Heart left ventricle (tissue), 16 donors: ENCODE results near the gene ARHGAP12. TPM values are rescaled to one million over a fixed set of nuclear protein-coding genes. Genes with fewer than 3 reads are reported as not detected.

Source experiments
- ATAC-seq, 4 donors: fragments of 200-7000 bp; cut with Tn5 transposase; one replicate each; pipeline ENCODE4 v1.9.1; 2020 to 2022; ENCODE audit warnings: moderate library complexity in 4 of 4, mild to moderate bottlenecking in 3 of 4, moderate number of reproducible peaks in 1 of 4
- DNase-seq, 5 donors: peaks; one replicate each; pipeline ENCODE4 v3.0.0-alpha.2; 2020
- H3K27ac ChIP-seq, 12 donors: fragments of 200-600 bp; sonication (generic) in 4 of 12; one replicate each; pipeline versions ENCODE4 v1.5.0 to v1.8.0; 2016 to 2022; ENCODE audit warnings: mild to moderate bottlenecking in 2 of 12
- H3K27me3 ChIP-seq, 9 donors: fragments of 200-600 bp; sonication (generic) in 2 of 9; one replicate each; pipeline versions ENCODE4 v1.5.1 to v1.8.0; 2016 to 2022; ENCODE audit warnings: mild to moderate bottlenecking in 3 of 9
- H3K36me3 ChIP-seq, 9 donors: fragments of 200-600 bp; sonication (generic) in 2 of 9; one replicate each; pipeline versions ENCODE4 v1.5.0 to v1.8.0; 2018 to 2022; ENCODE audit warnings: mild to moderate bottlenecking in 2 of 9
- H3K4me1 ChIP-seq, 12 donors: fragments of 200-600 bp; sonication (generic) in 4 of 12; one replicate each; pipeline versions ENCODE4 v1.5.0 to v1.8.0; 2016 to 2022; ENCODE audit warnings: mild to moderate bottlenecking in 3 of 12
- H3K4me3 ChIP-seq, 12 donors: fragments of 200-600 bp; sonication (generic) in 4 of 12; one replicate each; pipeline versions ENCODE4 v1.5.0 to v1.8.0; 2017 to 2022; ENCODE audit warnings: mild to moderate bottlenecking in 9 of 12, moderate library complexity in 4 of 12
- H3K9me3 ChIP-seq, 12 donors: fragments of 200-600 bp; sonication (generic) in 4 of 12; one replicate each; pipeline versions ENCODE4 v1.5.0 to v1.8.0; 2016 to 2022; ENCODE audit warnings: mild to moderate bottlenecking in 1 of 12
- CTCF ChIP-seq, 12 donors: fragments of 200-600 bp; sonication (generic) in 4 of 12; IDR thresholded peaks; one replicate each; pipeline versions ENCODE4 v1.5.0 to v1.8.0; 2018 to 2022; ENCODE audit warnings: antibody characterized with exemption in 12 of 12, mild to moderate bottlenecking in 5 of 12
- POLR2A ChIP-seq, 2 donors: fragments of 450-650 bp; IDR thresholded peaks; one replicate each; pipeline ENCODE4 v1.6.1; 2017; ENCODE audit warnings: antibody characterized with exemption in 2 of 2, mild to moderate bottlenecking in 2 of 2, moderate library complexity in 2 of 2
- WGBS, 4 donors: extraction: QIAGEN DNeasy Blood & Tissue Kit in 2 of 4; methylation state at CpG; one replicate each; pipeline versions ENCODE4 v1.1.5 to v1.1.7; 2013 to 2018; 5-methylcytosine and 5-hydroxymethylcytosine counted together
- intact Hi-C, 10 donors: fragments of 100-400 bp; cut with DNase I; formaldehyde crosslinking; loops; one replicate each; pipeline versions ENCODE4 v1.11.1 to v1.14.2; 2022
- polyA plus RNA-seq, 2 donors: library from polyadenylated mRNA; stranded (reverse); fragments of 200-250 nt; gene quantifications; one replicate each; pipeline ENCODE4 v1.2.3, GENCODE V29; 2013
- total RNA-seq, 9 donors: library from RNA; depleted of rRNA in 2 of 9; stranded (reverse); fragments of >200 nt in 2 of 9; fragmentation: NEBNext Ultra II Directional in 3 of 9; extraction: Animal tissue kit (Norgen Biotek cat#: 25700) in 3 of 9; gene quantifications; one replicate each; pipeline versions ENCODE4 v1.1.0 to v1.2.4, GENCODE V29; 2016 to 2023
- donor health status: ischemic (EF 13 %, LVEDD 7.1; RV severe dilation, severe dysfunction).
- donor health status: healthy with polysubstance abuse.
- donor health status: DM: no; HTN: yes; CAD: no.
- donor health status: DM: no; HTN: no; CAD: no.
- donor health status: ischemic (EF 25% LVEDD 6.9; RV normal size, moderate dysfunction).
- donor health status: ischemic (EF 25% LVEDD 5.7; RV mildly dilated, moderate dysfunction).
- donor health status: healthy.
- donor health status: DM: yes; HTN: yes; CAD: no.
- donor health status: ischemic (EF 35%, LVEDD 5.7; RV mildly dilated, moderate dysfunction).
- donor health status: nonischemic (EF 11% LVEDD 7.7; RV severe dilation, severe dysfunction).
- donor health status: DM: yes; HTN: yes; CAD: no.
- donor health status: PGD.
- donor health status: ischemic (EF 29% LVEDD 5.4; RV normal size, mild dysfunction).
- donor health status: nonischemic (EF 23%, LVEDD 6.1; RV moderate dilation, normal function).

ARHGAP12 gene
- total and polyA plus RNA-seq, 11 donors: 11.5 to 27.6 (median 20.1) TPM

- Histone ChIP-seq H3K4me3 (no peak overlapping the region), H3K9me3 (peaks cover 0 to 3% (median 0%) of the 10 kb centered on the region in 12 donors), H3K4me1 (peaks cover 0 to 8% (median 0%) of the 10 kb centered on the region in 12 donors), H3K27me3 (no peaks in the 10 kb centered on the region), H3K27ac (no peak overlapping the region), H3K36me3 (no peaks in the 10 kb centered on the region)
- no peak for TF ChIP-seq CTCF (IDR thresholded peaks at IDR 0.05)
- TF ChIP-seq POLR2A (IDR thresholded peaks at IDR 0.05): no peak
- no peak for ATAC-seq
- WGBS, 4 donors: 91 to 94% (median 93%) methylated on average over 5 of the region's 5 CpGs
- intact Hi-C loops: loop anchor here in 2 of 10 donors (10.0 kb wide), 4 partner anchors 251 to 1021 kb away; partner anchors contain the start of gene ZEB1 (in 1 of the 2)
- no peak for DNase-seq
These were observed 152.5 kb downstream of the ARHGAP12 start for GRCh38 chr10:31776159-31776558.

GRCh38 chr10:31774928-31775650 is 153.5 kb downstream of the ARHGAP12 start:
- no peak for DNase-seq
- TF ChIP-seq POLR2A (IDR thresholded peaks at IDR 0.05) (no peak), CTCF (IDR thresholded peaks at IDR 0.05) (no peak)
- H3K27ac ChIP-seq: no peak overlapping the region

GRCh38 chr10:31774299-31774900 is 154.2 kb downstream of the ARHGAP12 start:
- Histone ChIP-seq H3K27me3 (no peaks in the 10 kb centered on the region), H3K4me3 (no peak overlapping the region), H3K9me3 (peaks cover 0 to 7% (median 0%) of the 10 kb centered on the region in 12 donors), H3K36me3 (no peaks in the 10 kb centered on the region), H3K4me1 (peaks cover 0 to 14% (median 2%) of the 10 kb centered on the region in 12 donors), H3K27ac (no peak overlapping the region)
- TF ChIP-seq CTCF (IDR thresholded peaks at IDR 0.05) (no peak), POLR2A (IDR thresholded peaks at IDR 0.05) (no peak)
- intact Hi-C loops: loop anchor here in 3 of 10 donors (5.0 to 10.0 kb wide), 7 partner anchors 33 to 1020 kb away; partner anchors contain the start of gene ZEB1 (in 1 of the 3)
- 90 to 95% (median 93%) methylated on average over 12 of the region's 12 CpGs for WGBS, 4 donors
- no peak for DNase-seq
- ATAC-seq: no peak

More at GRCh38 chr10:31774928-31775650, 153.5 kb downstream of the ARHGAP12 start:
- H3K9me3 ChIP-seq: peaks cover 0 to 3% (median 0%) of the 10 kb centered on the region in 12 donors
- 85 to 89% (median 88%) methylated on average over 12 of the region's 12 CpGs for WGBS, 4 donors
- intact Hi-C loops: loop anchor here in 3 of 10 donors (5.0 to 10.0 kb wide), 7 partner anchors 32 to 1020 kb away; partner anchors contain the start of gene ZEB1 (in 1 of the 3)
- no peak for ATAC-seq
- no peaks in the 10 kb centered on the region for H3K27me3 ChIP-seq
- H3K36me3 ChIP-seq: no peaks in the 10 kb centered on the region
- no peak overlapping the region for H3K4me3 ChIP-seq
- H3K4me1 ChIP-seq: peaks cover 0 to 13% (median under 1%) of the 10 kb centered on the region in 12 donors

GRCh38 chr10:31773749-31774298 is 154.8 kb downstream of the ARHGAP12 start:
- Histone ChIP-seq H3K27me3 (no peaks in the 10 kb centered on the region), H3K27ac (no peak overlapping the region), H3K36me3 (no peaks in the 10 kb centered on the region), H3K9me3 (peaks cover 0 to 7% (median 0%) of the 10 kb centered on the region in 12 donors), H3K4me3 (no peak overlapping the region), H3K4me1 (peaks cover 0 to 14% (median 2%) of the 10 kb centered on the region in 12 donors)
- TF ChIP-seq CTCF (IDR thresholded peaks at IDR 0.05) (no peak), POLR2A (IDR thresholded peaks at IDR 0.05) (no peak)
- 92 to 97% (median 95%) methylated on average over 12 to 15 of the region's 15 CpGs for WGBS, 4 donors
- DNase-seq (no peak), ATAC-seq (no peak)
- intact Hi-C loops: loop anchor here in 3 of 10 donors (5.0 to 10.0 kb wide), 7 partner anchors 33 to 1019 kb away; partner anchors contain the start of gene ZEB1 (in 1 of the 3)
